ENCODE results near the gene TLX1. TPM values are rescaled to one million over a fixed set of nuclear protein-coding genes. Genes with fewer than 3 reads are reported as not detected.

Gene TLX1
- polyA plus RNA-seq, 1 experiment: not detected

GRCh38 chr10:101161494-101162299 lies 30.6 kb downstream of the TLX1 start:
- Histone ChIP-seq H3K36me3 (ENCODE audit: control insufficient read depth, insufficient read depth, low read length) (no peaks in the 10 kb centered on the region), H3K27me3 (ENCODE audit: control insufficient read depth, insufficient read depth, low read length) (peaks cover 12% of the 10 kb centered on the region; the same call in 1 of the 2 replicates), H3K4me3 (ENCODE audit: low read depth, low read length) (peak overlapping the region; percentile 38)
- POLR2A ChIA-PET: interaction anchor here (0.6 kb wide), 1 partner anchor 238 kb away, joined by 5 read pairs; no protein-coding TSS in a partner anchor
- CTCF ChIA-PET: interaction anchor here (0.6 to 2.6 kb wide), 19 partner anchors 10 to 409 kb away, joined by 3 to 26 read pairs (median 3); no protein-coding TSS in a partner anchor
- TF ChIP-seq CTCF (IDR thresholded peaks at IDR 0.05; ENCODE audit: insufficient read depth, low read depth, low read length): peak; percentile 95
- DNase-seq (ENCODE audit: low read depth): peak; percentile 14

- Histone ChIP-seq H3K36me3 (ENCODE audit: control insufficient read depth, insufficient read depth, low read length) (no peaks in the 10 kb centered on the region), H3K27me3 (ENCODE audit: control insufficient read depth, insufficient read depth, low read length) (peaks cover 15% of the 10 kb centered on the region; the same call in 1 of the 2 replicates), H3K4me3 (ENCODE audit: low read depth, low read length) (no peak overlapping the region)
- no peak for DNase-seq (ENCODE audit: low read depth)
- ChIA-PET CTCF (interaction anchor here (1.4 to 1.7 kb wide), 2 partner anchors 20 to 51 kb away, joined by 4 read pairs; no protein-coding TSS in a partner anchor), POLR2A (no interaction called here)
- no peak for TF ChIP-seq CTCF (IDR thresholded peaks at IDR 0.05; ENCODE audit: insufficient read depth, low read depth, low read length)
Observed at GRCh38 chr10:101162677-101163076, 31.6 kb downstream of the TLX1 start.

- H3K4me3 ChIP-seq (ENCODE audit: low read depth, low read length): no peak overlapping the region
- CTCF ChIA-PET: interaction anchor here (0.6 to 1.7 kb wide), 5 partner anchors 8 to 616 kb away, joined by 3 to 4 read pairs (median 4); no protein-coding TSS in a partner anchor
- POLR2A ChIA-PET: no interaction called here
- no peak for DNase-seq (ENCODE audit: low read depth)
- no peak for TF ChIP-seq CTCF (IDR thresholded peaks at IDR 0.05; ENCODE audit: insufficient read depth, low read depth, low read length)
- H3K36me3 ChIP-seq (ENCODE audit: control insufficient read depth, insufficient read depth, low read length): no peaks in the 10 kb centered on the region
- peaks cover 14% of the 10 kb centered on the region; the same call in 1 of the 2 replicates for H3K27me3 ChIP-seq (ENCODE audit: control insufficient read depth, insufficient read depth, low read length)
Observed at GRCh38 chr10:101164020-101164419, 32.9 kb downstream of the TLX1 start.

GRCh38 chr10:101165736-101166135 lies 34.6 kb downstream of the TLX1 start:
- no peak for DNase-seq (ENCODE audit: low read depth)
- H3K4me3 ChIP-seq (ENCODE audit: low read depth, low read length): no peak overlapping the region
- peaks cover 10% of the 10 kb centered on the region; the same call in 1 of the 2 replicates for H3K27me3 ChIP-seq (ENCODE audit: control insufficient read depth, insufficient read depth, low read length)
- no peak for TF ChIP-seq CTCF (IDR thresholded peaks at IDR 0.05; ENCODE audit: insufficient read depth, low read depth, low read length)
- ChIA-PET POLR2A (no interaction called here), CTCF (interaction anchor here (0.7 to 2.1 kb wide), 5 partner anchors 8 to 404 kb away, joined by 3 to 13 read pairs (median 4); no protein-coding TSS in a partner anchor)
- no peaks in the 10 kb centered on the region for H3K36me3 ChIP-seq (ENCODE audit: control insufficient read depth, insufficient read depth, low read length)

GRCh38 chr10:101166430-101166829 lies 35.3 kb downstream of the TLX1 start:
- POLR2A ChIA-PET: no interaction called here
- CTCF ChIA-PET: interaction anchor here (0.8 to 2.1 kb wide), 5 partner anchors 9 to 404 kb away, joined by 3 to 13 read pairs (median 5); no protein-coding TSS in a partner anchor
- no peak for TF ChIP-seq CTCF (IDR thresholded peaks at IDR 0.05; ENCODE audit: insufficient read depth, low read depth, low read length)
- Histone ChIP-seq H3K27me3 (ENCODE audit: control insufficient read depth, insufficient read depth, low read length) (peaks cover 8% of the 10 kb centered on the region; the same call in 1 of the 2 replicates), H3K4me3 (ENCODE audit: low read depth, low read length) (no peak overlapping the region), H3K36me3 (ENCODE audit: control insufficient read depth, insufficient read depth, low read length) (no peaks in the 10 kb centered on the region)
- no peak for DNase-seq (ENCODE audit: low read depth)

Data from BJ (cell line).